Retinal pigment epithelial cell (primary cell): ENCODE data around the gene HOXB1.

ENCODE experiments used
- DNase-seq: peaks from one replicate; pipeline ENCODE4 v3.0.0-alpha.2; 2010; ENCODE audit warnings: low read depth
- H3K4me3 ChIP-seq: 2 replicates; pipeline ENCODE4 v1.5.1; 2011; ENCODE audit warnings: mild to moderate bottlenecking, low read length, control low read depth, moderate library complexity
- TF ChIP-seq, protein P1 (sequence below): conservative IDR thresholded peaks from 2 replicates; pipeline ENCODE4 v1.5.1; 2011; ENCODE audit warnings: low read depth, low read length, control low read depth, inconsistent platforms

HOXB1 gene

DNA sequence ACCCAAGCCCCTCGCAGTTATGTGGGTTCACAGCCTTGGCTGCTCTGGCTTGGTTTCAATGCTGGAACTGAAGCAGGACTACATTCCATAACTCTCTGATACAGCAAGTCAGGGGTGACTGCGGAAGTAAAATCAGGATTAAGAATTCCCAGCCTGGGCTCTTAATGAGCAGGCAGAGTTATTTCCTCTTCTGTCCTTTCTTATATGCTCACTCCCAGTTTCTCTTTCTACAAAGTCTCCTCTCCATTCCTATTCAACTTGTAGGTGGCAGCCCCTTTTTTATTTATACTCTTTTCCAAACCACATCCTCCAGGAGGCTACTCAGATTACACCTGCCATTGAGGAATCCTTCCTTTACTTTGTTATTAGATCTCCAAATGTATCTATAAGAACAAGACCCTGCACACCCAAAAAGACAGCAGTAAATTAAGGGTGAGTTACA lies 40.3 kb downstream of the HOXB1 start:
- DNase-seq, result no peak

DNA sequence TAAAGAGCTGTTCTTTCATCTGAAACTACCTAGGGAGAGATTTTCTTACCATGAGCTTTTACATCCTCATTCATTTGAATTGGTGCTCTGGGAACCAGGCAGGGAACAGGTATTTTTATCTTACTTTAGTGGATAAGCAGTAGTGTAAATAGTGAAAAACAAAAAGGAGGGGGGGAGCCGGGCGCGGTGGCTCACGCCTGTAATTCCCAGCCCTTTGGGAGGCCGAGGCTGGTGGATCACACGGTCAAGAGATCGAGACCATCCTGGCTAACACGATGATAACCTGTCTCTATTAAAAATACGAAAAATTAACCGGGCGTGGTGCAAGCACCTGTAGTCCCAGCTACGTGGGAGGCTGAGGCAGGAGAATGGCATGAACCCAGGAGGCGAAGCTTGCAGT lies 41.0 kb downstream of the HOXB1 start:
- H3K4me3 ChIP-seq, result no peak overlapping the region
- TF ChIP-seq, protein P1, sequence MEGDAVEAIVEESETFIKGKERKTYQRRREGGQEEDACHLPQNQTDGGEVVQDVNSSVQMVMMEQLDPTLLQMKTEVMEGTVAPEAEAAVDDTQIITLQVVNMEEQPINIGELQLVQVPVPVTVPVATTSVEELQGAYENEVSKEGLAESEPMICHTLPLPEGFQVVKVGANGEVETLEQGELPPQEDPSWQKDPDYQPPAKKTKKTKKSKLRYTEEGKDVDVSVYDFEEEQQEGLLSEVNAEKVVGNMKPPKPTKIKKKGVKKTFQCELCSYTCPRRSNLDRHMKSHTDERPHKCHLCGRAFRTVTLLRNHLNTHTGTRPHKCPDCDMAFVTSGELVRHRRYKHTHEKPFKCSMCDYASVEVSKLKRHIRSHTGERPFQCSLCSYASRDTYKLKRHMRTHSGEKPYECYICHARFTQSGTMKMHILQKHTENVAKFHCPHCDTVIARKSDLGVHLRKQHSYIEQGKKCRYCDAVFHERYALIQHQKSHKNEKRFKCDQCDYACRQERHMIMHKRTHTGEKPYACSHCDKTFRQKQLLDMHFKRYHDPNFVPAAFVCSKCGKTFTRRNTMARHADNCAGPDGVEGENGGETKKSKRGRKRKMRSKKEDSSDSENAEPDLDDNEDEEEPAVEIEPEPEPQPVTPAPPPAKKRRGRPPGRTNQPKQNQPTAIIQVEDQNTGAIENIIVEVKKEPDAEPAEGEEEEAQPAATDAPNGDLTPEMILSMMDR, result no peak
- DNase-seq, result no peak

More for the DNA sequence above, 40.3 kb downstream of the HOXB1 start:
- TF ChIP-seq, protein P1, result no peak
- H3K4me3 ChIP-seq, result no peak overlapping the region

DNA sequence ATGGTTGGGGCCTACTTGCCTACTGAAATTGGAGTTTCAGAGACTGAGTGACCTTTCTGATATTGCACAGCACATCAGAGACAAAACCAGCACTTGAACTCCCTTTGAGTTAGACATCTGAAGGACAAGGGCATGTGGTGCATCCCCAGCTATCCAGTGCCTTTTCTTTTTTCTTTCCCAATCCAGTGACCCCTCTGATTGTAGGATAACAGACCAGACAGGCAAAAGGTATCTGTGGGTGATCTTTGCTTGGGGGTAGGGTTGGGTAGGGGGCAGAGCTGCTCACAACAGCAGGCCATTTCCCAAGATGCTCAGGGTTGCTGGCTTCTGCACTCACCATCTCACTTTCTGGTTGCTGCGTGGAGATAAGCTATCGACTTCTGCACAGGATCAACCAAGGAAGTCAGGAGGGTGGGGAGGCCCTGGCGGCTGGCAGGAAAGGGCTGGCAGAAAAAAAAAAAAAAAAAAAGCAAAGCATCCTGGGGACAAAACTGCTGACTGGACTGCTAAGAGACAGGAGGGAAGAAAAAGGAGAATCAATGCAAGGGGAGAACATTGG lies 42.2 kb downstream of the HOXB1 start:
- H3K4me3 ChIP-seq, result no peak overlapping the region
- TF ChIP-seq, protein P1, result no peak
- no peak for DNase-seq

DNA sequence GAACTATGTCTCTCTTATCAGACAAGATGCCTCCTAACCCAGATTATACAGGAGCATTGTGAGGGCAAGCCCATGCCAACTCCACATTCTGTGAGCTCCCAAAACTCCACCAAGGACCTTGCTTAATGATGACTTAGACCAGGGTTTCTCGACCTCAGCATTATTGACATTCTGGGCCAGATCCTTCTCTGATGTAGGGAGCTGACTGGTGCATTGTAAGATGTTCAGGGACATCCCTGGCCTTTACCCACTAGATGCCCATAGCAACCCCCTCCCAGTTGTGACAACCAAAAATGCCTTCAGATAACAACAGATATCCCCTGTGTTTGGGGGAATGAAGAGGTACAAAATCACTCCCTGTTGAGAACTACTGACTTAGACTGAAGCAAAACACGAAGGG lies 43.6 kb downstream of the HOXB1 start:
- no peak for DNase-seq
- TF ChIP-seq, protein P1, result no peak
- H3K4me3 ChIP-seq, result no peak overlapping the region

DNA sequence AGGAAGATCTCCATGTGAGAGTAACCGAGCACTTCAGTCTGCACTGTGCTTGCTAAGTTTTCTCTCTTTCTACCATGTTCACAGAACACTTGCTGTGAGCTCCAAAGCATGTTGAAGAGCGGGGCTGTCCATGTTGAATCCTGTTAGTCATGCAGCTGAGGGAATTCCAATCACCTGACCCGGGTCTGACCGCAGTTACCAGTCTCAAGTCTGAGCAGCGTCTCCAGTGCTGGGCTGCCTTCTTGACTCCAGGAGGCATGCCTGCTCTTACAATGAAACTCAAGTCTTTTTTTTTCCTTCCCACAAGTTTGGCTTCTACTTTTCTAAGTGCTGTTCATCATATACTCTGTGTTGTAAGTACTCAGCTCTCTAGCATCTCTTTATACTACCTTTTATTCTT lies 44.3 kb downstream of the HOXB1 start:
- H3K4me3 ChIP-seq, result no peak overlapping the region
- TF ChIP-seq, protein P1, result peak; percentile 21
- peak; percentile 90 for DNase-seq

DNA sequence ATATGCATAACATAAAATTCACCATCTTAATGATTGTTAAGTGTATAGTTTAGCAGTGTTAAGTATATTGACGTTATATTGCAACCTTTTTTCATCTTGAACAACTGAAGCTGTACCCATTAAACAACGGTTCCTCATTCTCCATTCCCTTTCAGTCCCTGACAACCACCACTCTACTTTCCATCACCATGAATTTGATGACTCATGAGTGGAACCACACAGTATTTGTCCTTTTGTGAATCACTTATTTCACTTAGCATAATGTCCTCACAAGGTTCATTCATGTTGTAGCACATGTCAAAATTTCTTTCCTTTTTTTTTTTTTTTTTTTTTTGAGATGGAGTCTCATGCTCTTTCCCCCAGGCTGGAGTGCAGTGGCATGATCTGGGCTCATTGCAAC lies 46.0 kb downstream of the HOXB1 start:
- TF ChIP-seq, protein P1, result no peak
- DNase-seq, result no peak
- no peak overlapping the region for H3K4me3 ChIP-seq

DNA sequence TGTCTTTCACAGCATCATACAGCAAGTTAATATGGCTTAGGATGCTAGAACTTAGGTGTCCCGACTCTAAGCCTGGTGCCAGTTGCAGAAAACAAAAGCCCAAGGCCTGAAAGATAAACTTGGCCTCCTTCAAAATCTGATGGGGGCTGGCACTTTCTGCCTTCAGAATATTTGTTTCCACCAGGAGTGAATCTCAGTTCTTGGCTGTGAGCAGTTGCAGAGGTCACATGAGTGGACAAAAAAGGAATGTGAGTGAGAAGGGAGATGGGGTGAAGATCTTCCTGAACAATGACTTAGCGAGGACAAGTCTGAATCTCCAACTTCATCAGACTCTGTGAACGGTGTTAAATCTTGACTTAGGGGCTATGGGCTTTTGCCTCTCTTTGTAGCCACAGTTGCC lies 46.6 kb downstream of the HOXB1 start:
- no peak overlapping the region for H3K4me3 ChIP-seq
- TF ChIP-seq, protein P1, result no peak

More for the DNA sequence above, 46.6 kb downstream of the HOXB1 start:
- no peak for DNase-seq
